Transverse colon (tissue), 4 donors: ENCODE results near the gene KIF25. TPM values are rescaled to one million over a fixed set of nuclear protein-coding genes. Genes with fewer than 3 reads are reported as not detected.
A peak's percentile ranks its signal among the peaks of the same experiment; 100 is the strongest.

ENCODE experiments used
- DNase-seq: peaks from one replicate; pipeline ENCODE4 v3.0.0-alpha.2; 2019
- H3K27ac ChIP-seq, 4 donors: fragments of 200-600 bp; sonication (generic); 2 replicates each; pipeline ENCODE4 v1.5.1; 2016 to 2018; ENCODE audit warnings: inconsistent platforms in 4 of 4
- H3K27me3 ChIP-seq: fragments of 200-600 bp; sonication (generic); 2 replicates; pipeline ENCODE4 v1.5.1; 2017; ENCODE audit warnings: inconsistent platforms
- H3K36me3 ChIP-seq, 4 donors: fragments of 200-600 bp; sonication (generic); 2 replicates each; pipeline ENCODE4 v1.5.1; 2017 to 2019; ENCODE audit warnings: inconsistent platforms in 4 of 4
- H3K4me1 ChIP-seq, 4 donors: fragments of 200-600 bp; sonication (generic); 2 replicates each; pipeline ENCODE4 v1.5.1; 2017 to 2020; ENCODE audit warnings: inconsistent platforms in 4 of 4
- H3K4me3 ChIP-seq, 4 donors: fragments of 200-600 bp; sonication (generic); 1 replicate in 1 of 4; 2 replicates in 3 of 4; pipeline versions ENCODE4 v1.5.1 to v1.6.1; 2017 to 2019; ENCODE audit warnings: inconsistent platforms in 4 of 4
- H3K9me3 ChIP-seq, 2 donors: fragments of 200-600 bp; sonication (generic); 2 replicates each; pipeline ENCODE4 v1.5.1; 2017 to 2019; ENCODE audit warnings: inconsistent platforms in 2 of 2
- EP300 ChIP-seq: sonication (generic); formaldehyde crosslinking; IDR thresholded peaks from one replicate; pipeline ENCODE4 v1.6.1; 2017; ENCODE audit warnings: antibody characterized with exemption, low read depth
- POLR2A ChIP-seq: fragments of 450-650 bp; IDR thresholded peaks from one replicate; pipeline ENCODE4 v1.6.1; 2016; ENCODE audit warnings: antibody characterized with exemption, mild to moderate bottlenecking, moderate library complexity
- POLR2AphosphoS5 ChIP-seq, 3 donors: sonication (generic); formaldehyde crosslinking; IDR thresholded peaks; one replicate each; pipeline ENCODE4 v1.6.1; 2016; ENCODE audit warnings: antibody characterized with exemption in 3 of 3
- WGBS, 2 donors: methylation state at CpG; one replicate each; pipeline ENCODE4 v1.1.5; 2018; ENCODE audit warnings: low coverage in 1 of 2; 5-methylcytosine and 5-hydroxymethylcytosine counted together
- in situ Hi-C, 4 donors: fragments of 200-750 bp; cut with MboI; loops; one replicate each; pipeline versions ENCODE4 v1.15.0 to v1.15.1; 2017; ENCODE audit warnings: low sequenced_read_pairs in 3 of 4, low pct_ligation_motif_present in 1 of 4, low pct_unique_long_range_greater_than_20kb in 1 of 4
- intact Hi-C: fragments of 100-400 bp; cut with DNase I; formaldehyde crosslinking; loops from one replicate; pipeline ENCODE4 v1.15.1; 2023; ENCODE audit warnings: low total_unique reads
- total RNA-seq, 4 donors: library from RNA; depleted of rRNA; stranded (reverse); fragments of >200 nt; gene quantifications; one replicate each; pipeline ENCODE4 v1.1.0, GENCODE V29; 2016
- TF ChIP-seq, protein P1 (sequence below), 5 experiments: fragments of 200-600 bp in 3 of 5; fragments of 450-650 bp in 2 of 5; sonication (generic) in 3 of 5; IDR thresholded peaks; 1 replicate in 2 of 5; 2 replicates in 3 of 5; pipeline ENCODE4 v1.5.1; 2016 to 2017; ENCODE audit warnings: antibody characterized with exemption in 5 of 5, inconsistent platforms in 3 of 5, mild to moderate bottlenecking in 2 of 5, moderate library complexity in 1 of 5

The KIF25 gene
- total RNA-seq, 4 donors from 2014 or later = not detected

DNA sequence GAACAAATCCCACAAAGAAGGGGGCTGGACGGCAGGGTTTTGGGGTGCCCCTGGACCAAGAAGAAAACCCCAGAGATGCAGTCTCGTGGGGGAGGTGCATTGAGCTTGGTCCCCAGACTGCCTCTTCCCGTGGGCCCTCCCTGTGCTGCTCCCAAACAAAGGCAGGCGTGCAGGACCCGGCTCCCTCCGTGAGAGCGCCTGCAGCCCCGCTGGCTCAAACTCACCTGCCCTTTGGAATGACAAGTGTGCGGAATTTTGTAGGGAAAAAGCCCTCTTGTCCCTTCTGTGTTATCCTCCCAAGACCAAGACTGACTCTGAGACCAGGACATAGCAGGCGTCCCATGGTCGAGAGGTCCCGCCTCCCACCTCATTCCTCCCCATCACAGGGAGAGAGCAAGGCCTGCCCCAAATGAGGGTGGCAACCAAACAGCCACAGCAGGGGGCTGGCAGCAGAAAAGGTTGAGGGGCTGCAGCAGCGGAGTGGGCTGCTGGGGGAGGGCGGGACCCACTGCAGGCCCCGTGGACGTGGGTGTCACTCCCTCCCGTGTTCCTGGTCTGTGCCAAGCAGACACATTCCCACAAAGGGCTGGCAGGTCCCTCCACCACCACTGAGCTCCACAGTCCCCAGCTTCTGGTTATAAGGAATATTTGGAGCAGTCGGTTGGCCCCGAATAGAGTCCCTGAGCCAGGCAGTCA, 87.1 kb downstream of the KIF25 start:
- no peak for DNase-seq
- Histone ChIP-seq H3K9me3 (no peaks in the 10 kb centered on the region), H3K27ac (no peak overlapping the region), H3K4me3 (no peak overlapping the region), H3K36me3 (no peaks in the 10 kb centered on the region), H3K27me3 (no peaks in the 10 kb centered on the region), H3K4me1 (peaks cover 15 to 38% (median 24%) of the 10 kb centered on the region in 4 donors)
- intact Hi-C loops (no loop called here), in situ Hi-C loops (no loop called here)
- TF ChIP-seq EP300 (no peak), POLR2AphosphoS5 (IDR thresholded peaks at IDR 0.05) (no peak), POLR2A (no peak)
- TF ChIP-seq, protein P1, sequence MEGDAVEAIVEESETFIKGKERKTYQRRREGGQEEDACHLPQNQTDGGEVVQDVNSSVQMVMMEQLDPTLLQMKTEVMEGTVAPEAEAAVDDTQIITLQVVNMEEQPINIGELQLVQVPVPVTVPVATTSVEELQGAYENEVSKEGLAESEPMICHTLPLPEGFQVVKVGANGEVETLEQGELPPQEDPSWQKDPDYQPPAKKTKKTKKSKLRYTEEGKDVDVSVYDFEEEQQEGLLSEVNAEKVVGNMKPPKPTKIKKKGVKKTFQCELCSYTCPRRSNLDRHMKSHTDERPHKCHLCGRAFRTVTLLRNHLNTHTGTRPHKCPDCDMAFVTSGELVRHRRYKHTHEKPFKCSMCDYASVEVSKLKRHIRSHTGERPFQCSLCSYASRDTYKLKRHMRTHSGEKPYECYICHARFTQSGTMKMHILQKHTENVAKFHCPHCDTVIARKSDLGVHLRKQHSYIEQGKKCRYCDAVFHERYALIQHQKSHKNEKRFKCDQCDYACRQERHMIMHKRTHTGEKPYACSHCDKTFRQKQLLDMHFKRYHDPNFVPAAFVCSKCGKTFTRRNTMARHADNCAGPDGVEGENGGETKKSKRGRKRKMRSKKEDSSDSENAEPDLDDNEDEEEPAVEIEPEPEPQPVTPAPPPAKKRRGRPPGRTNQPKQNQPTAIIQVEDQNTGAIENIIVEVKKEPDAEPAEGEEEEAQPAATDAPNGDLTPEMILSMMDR (IDR thresholded peaks at IDR 0.05) = no peak
- 87% methylated on average over 19 of the region's 19 CpGs; no CpG with 5 or more reads in 1 of the 2 donors for WGBS, 2 donors

DNA sequence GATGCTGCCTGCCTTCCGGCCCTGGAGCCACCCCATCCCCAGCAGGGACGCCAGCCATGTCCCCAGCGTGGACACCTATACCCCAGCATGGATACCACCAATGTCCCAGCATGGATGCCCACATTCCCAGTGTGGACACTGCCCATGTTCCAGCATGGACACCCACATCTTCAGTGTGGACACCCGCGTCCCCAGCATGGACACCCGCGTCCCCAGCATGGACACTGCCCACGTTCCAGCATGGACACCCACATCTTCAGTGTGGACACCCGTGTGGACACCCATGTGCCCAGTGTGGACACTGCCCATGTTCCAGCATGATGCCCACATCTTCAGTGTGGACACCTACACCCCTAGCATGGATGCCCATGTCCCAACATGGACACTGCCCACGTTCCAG, 88.6 kb downstream of the KIF25 start:
- intact Hi-C loops = no loop called here
- no peak for DNase-seq
- H3K27me3 ChIP-seq = no peaks in the 10 kb centered on the region
- H3K9me3 ChIP-seq = no peaks in the 10 kb centered on the region
- TF ChIP-seq EP300 (no peak), POLR2AphosphoS5 (IDR thresholded peaks at IDR 0.05) (no peak), POLR2A (no peak)
- TF ChIP-seq, protein P1 (IDR thresholded peaks at IDR 0.05) = no peak
- H3K36me3 ChIP-seq = no peaks in the 10 kb centered on the region
- no peak overlapping the region for H3K4me3 ChIP-seq
- H3K4me1 ChIP-seq = peaks cover 12 to 36% (median 24%) of the 10 kb centered on the region in 4 donors
- no peak overlapping the region for H3K27ac ChIP-seq
- in situ Hi-C loops = no loop called here
- 84% methylated on average over 9 of the region's 10 CpGs; no CpG with 5 or more reads in 1 of the 2 donors for WGBS, 2 donors

DNA sequence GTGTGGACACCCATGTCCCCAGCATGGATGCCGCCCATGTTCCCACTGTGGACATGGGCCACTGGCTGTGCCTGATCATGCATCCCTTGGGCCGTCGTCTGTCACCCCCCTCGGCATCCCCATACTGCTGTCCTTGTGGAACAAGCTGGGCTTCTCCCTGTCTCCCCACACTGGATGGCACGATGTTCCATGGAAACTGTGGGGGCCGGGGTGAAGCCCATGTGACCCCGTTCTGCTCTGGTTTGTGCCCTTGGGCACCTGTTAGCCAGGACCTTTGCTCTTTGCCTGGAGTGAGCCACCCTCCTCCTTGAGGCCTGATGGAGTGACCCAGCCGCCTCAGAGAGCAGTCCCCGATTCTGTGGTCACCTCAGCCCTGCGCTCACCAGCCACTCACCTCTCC, 89.1 kb downstream of the KIF25 start:
- DNase-seq = no peak
- intact Hi-C loops (no loop called here), in situ Hi-C loops (no loop called here)
- Histone ChIP-seq H3K27ac (no peak overlapping the region), H3K36me3 (no peaks in the 10 kb centered on the region), H3K4me3 (no peak overlapping the region), H3K27me3 (no peaks in the 10 kb centered on the region), H3K9me3 (no peaks in the 10 kb centered on the region), H3K4me1 (peaks cover 12 to 36% (median 27%) of the 10 kb centered on the region in 4 donors)
- WGBS, 2 donors = 83% methylated on average over 10 of the region's 10 CpGs; no CpG with 5 or more reads in 1 of the 2 donors
- no peak for TF ChIP-seq EP300
- no peak for TF ChIP-seq POLR2A
- TF ChIP-seq, protein P1 (IDR thresholded peaks at IDR 0.05) = no peak
- TF ChIP-seq POLR2AphosphoS5 (IDR thresholded peaks at IDR 0.05) = no peak

DNA sequence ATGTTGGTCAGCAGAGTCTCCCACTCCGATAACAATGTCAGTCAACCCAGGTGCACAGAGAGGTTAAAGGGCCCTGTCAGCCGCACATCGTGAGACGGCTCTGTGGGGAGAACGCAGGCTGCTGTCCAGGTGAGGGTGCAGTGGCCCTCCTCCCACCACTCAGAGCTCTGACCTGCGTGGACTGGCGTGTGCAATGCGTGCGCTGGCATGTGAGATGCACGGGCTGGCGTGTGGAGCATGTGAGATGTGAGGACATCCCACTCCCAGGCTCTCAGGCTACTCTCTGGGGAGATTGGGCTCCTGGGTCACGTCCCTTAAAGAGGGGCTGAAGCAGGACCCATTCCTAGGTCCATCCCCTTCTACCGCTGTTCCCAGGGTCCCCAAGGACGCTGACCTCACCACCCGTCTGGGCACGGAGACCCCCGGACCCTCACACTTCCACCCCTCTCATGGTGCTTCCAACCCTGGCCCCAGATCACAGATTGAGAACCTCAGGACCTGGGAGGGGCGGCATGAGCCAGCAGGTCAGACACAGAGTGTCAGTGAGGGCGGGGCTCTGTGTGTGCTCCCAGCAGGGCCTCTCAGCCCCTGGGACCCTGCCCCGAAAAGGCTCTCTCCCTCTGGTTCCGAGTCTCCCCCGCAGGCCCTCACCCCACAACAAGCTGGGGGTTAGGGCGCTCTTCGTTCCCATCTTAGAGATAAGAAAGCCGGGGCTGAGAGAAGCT, 90.1 kb downstream of the KIF25 start:
- H3K4me3 ChIP-seq = no peak overlapping the region
- DNase-seq = peak; percentile 33
- no peaks in the 10 kb centered on the region for H3K27me3 ChIP-seq
- peak overlapping the region in 3 of 4 donors; percentile 32 to 51 (median 45) for H3K27ac ChIP-seq
- H3K9me3 ChIP-seq = no peaks in the 10 kb centered on the region
- WGBS, 2 donors = 75% methylated on average over 25 of the region's 25 CpGs; no CpG with 5 or more reads in 1 of the 2 donors
- in situ Hi-C loops (no loop called here), intact Hi-C loops (no loop called here)
- H3K36me3 ChIP-seq = no peaks in the 10 kb centered on the region
- peaks cover 12 to 34% (median 27%) of the 10 kb centered on the region in 4 donors for H3K4me1 ChIP-seq
- TF ChIP-seq EP300 (no peak), POLR2A (no peak)
- TF ChIP-seq, protein P1 (IDR thresholded peaks at IDR 0.05) = no peak
